Hepatic stellate cell (primary cell): Measurements from ENCODE around the gene HAP1.
"Not testable (repeated sequence)": the region's sequence is repeated elsewhere in the genome, so short reads cannot be mapped to it uniquely, and the experiment has no call there.

Experiments used
- DNase-seq: peaks from one replicate; pipeline ENCODE4 v3.0.0; 2011; ENCODE audit warnings: low spot score

Gene HAP1, protein sequence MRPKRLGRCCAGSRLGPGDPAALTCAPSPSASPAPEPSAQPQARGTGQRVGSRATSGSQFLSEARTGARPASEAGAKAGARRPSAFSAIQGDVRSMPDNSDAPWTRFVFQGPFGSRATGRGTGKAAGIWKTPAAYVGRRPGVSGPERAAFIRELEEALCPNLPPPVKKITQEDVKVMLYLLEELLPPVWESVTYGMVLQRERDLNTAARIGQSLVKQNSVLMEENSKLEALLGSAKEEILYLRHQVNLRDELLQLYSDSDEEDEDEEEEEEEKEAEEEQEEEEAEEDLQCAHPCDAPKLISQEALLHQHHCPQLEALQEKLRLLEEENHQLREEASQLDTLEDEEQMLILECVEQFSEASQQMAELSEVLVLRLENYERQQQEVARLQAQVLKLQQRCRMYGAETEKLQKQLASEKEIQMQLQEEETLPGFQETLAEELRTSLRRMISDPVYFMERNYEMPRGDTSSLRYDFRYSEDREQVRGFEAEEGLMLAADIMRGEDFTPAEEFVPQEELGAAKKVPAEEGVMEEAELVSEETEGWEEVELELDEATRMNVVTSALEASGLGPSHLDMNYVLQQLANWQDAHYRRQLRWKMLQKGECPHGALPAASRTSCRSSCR

DNA sequence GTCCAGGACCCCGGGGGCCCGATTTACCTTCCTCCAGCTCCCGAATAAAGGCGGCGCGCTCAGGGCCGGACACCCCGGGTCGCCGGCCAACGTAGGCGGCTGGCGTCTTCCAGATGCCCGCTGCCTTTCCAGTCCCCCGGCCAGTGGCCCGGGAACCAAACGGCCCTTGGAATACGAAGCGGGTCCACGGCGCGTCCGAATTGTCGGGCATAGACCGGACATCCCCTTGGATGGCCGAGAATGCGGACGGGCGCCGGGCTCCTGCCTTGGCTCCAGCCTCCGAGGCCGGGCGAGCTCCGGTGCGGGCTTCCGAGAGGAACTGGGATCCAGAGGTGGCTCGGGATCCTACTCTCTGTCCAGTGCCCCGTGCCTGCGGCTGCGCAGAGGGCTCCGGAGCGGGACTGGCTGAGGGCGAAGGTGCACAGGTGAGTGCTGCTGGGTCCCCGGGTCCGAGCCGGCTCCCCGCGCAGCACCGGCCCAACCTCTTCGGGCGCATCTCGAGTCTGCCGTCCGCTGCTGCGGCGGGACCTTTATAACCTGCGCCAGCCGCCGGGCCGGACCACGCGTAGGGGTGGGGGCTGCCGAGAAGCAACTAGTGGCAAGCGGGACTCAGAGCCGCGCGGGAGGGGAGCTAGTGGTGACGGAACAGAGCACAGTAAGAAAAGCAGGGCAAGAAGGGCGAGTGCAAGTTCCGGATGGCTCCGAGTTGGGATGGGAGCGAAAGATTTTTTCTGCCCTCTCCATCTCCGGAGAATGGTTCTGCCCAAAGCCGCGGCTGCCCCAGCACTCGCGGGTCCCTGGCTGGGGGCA is at the start of gene HAP1:
TSS of gene HAP1 (minus strand) at position 505 of the 810 bp plus-strand sequence. CDS start at position 496, 9 bp downstream.
- peak; percentile 57 for DNase-seq

DNA sequence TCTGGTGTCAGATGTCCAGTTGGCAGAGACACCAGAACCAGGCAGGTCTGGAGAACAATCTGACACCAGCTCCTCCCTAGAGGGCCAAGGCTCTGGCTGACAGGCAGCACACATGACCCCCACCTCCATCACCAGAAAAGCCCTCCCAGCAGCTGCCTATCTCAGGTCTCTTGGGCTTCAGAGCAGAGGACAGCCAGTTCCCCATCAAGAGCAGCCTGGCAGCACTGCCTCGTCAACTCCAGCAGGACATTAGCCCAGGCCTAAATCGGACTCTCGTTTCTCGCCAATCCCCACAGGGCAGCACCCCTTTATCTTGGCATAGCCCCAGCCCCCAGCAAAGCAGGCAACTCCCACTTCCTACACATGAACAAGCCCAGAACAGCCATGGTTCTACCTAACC is 47.7 kb upstream of the HAP1 start:
- DNase-seq = no peak

DNA sequence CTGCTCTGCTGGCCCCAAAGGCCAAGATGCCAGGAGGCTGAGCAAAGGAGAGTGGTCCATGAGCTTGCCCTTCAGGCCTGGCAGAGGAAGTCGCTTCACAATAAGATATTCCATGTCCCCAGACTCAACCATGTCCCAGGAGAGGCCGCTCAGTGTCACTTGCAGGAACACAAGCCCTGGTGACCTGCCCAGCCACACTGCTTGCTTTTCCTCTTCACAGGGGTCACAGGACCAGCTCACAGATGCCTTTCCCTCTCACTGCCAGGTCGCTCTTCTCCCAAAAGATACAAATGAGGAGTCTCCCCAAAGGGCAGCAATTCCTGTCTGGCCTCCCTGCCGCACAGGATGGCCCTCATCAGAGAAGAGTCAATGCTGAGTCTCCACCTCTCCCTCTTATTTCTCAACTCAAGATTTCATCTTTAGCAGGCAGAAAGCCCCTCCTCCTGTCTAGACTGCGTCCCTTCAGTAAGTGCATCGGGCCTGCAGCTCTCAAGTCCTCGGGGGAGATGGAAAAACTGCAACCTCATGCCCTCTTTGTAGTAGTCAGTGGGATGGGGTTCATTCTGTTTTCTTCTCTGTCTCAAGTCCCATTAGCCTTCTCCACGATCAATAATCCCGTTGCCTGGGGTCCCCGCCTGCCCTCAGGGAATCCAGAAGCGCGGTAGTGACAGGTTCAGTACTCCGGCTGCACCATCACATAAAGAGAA is 47.1 kb upstream of the HAP1 start:
- DNase-seq = no peak

DNA sequence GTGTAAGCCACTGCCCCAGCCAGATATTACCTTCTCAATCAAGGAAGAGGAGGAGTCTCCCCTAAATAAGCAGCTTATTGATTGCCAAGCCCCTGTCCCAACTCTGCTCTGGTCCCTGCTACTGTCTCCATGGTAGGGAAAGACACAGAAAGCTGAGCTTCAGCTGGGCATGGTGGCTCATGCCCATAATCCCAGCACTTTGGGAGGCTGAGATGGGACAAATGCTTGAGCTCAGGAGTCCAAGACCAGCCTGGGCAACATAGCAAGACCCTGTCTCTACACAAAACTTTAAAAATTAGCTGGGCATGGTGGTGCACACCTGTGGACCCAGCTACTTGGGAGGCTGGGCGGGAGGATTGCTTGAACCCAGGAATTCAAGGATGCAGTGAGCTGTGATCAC is 45.5 kb upstream of the HAP1 start:
- no peak for DNase-seq

DNA sequence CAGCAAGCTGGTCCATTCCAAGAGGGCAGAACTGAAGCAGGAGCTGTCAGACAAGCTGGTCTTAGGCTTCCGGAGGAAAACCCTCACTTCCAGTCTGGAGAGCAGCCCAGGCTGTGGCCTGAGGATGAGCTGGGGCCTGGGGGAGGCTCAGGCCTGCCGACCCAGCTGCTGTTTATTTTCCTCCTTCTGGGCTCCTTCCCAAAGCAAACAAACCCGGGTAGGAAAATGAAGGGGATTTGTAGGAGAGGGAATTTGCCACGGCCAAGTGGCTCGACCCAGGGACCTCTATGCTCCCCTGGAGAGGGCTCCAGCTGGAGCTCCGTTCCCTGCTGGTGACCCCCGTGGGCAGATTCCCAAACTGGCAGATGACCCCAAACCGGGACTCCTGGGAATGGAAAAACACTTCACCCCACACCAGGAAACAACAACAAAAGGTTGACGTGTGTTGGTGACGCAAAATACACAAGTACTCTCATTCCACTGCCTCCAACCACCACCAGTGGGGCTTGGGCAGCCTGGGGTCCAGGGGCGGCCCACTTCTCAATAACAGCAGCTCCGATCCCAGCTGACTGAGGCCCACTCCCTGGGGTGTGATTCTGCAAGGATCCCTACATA is 43.2 kb upstream of the HAP1 start:
- DNase-seq = peak; percentile 98

DNA sequence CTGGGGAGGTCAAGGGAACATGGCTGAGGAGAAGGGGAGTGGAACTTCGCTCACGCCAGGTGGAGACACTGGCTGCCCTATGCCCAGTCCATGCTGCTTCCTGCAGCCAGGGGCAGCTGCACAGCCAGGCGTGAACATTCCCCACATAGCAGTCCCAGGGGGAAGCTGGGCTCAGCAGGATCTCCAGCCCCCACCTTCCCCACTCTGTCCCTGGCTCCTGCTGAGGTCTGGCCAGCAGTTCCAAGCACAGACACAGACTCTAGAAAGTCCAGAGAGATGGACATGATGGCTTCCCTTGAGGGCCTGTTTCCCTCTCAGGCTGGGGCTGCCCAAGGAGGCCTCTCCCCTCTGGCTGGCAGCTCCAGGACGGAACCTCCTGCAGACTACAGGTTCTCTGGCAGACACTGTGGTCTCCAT is 42.7 kb upstream of the HAP1 start:
- DNase-seq = peak; percentile 67

DNA sequence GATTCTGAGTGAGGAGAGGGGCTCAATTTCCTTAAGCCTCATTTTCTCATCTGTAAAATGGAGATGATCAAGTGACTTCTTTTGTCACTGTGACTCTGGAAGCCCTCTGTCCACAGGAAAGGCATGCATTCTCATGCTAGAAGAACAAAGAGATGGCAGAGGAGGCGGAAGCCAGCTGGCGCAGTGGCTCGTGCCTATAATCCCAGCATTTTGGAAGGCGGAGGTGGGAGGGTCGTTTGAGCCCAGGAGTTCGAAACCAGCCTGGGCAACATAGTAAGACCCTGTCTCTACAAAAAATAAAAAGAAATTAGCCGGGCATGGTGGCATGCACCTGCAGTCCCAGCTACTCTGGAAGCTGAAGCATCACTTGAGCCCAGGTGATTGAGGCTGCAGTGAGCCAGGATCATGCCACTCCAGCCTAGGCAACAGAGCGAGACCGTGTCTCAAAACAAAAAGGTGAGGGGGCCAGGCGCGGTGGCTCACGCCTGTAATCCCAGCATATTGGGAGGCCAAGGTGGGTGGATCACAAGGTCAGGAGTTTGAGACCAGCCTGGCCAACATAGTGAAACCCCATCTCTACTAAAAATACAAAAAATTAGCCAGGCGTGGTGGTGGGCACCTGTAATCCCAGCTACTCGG is 41.9 kb upstream of the HAP1 start:
- not testable (repeated sequence) for DNase-seq

DNA sequence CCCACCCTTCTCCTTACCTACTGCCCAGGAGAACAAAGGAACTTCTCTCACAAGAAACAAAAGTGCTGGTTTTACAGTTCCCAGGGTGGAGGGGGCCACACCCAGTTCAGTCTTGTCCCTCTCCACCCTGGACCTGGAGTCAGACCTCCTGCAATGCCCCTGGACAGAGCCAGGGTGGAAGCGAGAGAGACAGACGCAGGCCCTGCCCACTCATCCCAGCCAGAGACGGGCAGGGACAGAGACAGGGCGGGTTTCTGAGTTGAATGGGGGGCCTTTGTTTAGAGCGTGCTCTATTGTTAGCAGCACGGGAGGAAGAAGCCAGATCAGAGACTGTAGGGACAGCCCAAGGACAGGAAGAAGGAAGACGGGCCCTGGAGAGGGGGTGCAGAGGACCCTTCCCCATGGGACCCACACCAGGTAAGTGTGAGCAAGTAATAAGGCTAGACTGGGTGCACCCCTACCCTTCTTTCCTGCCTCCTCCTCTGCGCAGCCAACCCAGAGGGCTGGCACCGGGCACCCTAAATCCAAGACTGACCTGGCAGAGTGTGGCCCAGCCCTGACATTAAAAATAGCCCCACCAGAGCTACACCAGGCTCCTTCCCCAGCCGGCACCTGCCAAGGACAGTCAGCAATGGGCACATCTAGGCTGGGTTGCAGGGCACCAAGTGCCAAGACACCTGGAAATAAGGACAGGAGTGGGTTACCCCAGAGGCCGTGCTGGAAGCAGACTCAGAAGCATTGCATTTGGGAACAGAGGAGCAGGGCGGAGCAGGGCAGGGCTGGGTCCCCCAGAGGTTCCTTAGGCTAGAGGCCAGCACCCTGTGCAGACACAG is 41.2 kb upstream of the HAP1 start:
- DNase-seq = no peak

DNA sequence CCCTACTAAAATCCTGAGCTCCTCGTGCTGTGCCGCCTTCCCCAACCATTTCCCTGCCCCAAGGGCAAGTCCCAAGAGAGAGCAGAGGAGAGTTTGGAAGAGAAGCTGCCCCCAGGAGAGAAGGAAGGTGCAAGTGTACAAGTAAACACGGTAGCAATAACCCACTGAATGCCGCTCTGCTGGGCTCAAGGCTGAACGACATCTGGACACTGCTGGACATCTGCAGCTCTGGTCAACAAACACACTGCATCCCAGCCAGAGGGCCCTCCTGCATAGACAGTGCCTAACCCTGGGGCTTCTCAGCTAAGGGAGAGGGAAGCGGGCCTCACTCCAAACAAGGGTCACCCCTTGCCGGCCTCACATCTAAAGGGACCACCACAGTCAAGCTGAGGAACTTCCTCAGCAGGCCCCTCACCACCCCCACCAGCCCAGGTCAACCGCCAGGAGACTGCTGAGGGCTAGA is 39.3 kb upstream of the HAP1 start:
- no peak for DNase-seq

DNA sequence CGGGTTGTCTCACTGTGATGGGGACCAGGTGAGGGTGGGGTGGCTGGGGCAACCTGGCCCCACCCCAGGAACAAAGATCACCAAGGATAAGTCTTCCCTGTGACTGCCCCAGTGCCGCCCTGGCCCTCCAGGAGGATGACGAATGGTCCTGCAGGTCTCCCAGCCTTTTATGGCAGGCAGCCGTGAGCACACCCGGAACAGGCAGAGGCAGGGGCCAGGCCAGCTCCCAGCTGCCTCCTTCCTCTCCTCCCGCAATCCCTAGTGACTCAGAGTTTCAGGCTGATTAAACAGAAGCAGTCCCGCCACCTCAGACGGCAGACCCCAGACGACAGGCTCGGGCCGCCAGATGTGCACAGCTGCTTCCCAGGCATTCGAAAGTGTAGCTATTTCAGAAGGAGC is 38.7 kb upstream of the HAP1 start:
- DNase-seq = peak; percentile 92

DNA sequence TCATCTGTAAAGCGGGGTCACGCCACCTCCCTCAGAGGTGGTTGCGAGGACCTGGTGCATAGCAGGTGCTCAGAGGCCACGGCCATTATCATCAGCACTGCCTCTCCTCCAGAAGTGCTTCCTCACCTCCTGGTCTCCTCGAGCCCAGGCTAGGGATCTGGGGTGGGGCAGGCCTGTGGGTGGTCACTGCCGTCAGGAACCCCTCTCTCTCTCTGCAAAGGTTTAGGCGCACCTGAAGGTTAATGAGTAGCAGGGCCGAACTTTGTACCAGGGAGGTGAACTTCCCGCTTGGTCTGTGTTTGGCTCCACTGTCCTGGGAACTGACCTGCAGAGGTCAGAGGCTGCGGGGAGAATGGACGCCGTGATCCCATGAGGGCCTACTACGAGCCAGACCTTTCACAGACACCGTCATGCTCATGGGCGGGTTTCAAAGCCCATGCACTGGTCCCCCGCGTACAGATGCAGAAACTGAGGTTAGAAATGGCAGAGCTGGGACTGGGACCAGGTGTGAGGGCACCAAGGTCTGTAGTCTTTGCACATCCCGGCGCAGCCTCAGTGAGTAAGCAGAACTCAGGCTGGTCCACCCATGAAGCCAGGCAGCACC is 38.2 kb upstream of the HAP1 start:
- no peak for DNase-seq

DNA sequence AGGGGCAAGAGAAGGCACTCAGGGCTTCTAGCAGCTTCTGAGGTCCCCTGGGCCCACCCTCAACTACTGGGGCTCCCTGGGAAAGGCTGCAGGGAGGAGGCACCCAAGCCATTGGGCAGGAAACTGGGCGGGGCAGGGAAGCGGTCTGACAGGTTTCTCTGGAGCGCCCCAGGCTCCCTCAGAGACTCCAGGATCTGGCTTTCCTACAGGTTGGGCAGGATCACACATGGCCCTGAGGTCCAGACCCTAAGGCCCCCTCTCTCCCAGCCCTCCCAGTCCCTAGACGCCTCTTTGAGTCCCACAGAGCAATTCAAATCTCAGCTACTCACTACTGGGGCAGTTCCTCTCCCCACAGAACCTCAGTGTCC is 37.8 kb upstream of the HAP1 start:
- no peak for DNase-seq

DNA sequence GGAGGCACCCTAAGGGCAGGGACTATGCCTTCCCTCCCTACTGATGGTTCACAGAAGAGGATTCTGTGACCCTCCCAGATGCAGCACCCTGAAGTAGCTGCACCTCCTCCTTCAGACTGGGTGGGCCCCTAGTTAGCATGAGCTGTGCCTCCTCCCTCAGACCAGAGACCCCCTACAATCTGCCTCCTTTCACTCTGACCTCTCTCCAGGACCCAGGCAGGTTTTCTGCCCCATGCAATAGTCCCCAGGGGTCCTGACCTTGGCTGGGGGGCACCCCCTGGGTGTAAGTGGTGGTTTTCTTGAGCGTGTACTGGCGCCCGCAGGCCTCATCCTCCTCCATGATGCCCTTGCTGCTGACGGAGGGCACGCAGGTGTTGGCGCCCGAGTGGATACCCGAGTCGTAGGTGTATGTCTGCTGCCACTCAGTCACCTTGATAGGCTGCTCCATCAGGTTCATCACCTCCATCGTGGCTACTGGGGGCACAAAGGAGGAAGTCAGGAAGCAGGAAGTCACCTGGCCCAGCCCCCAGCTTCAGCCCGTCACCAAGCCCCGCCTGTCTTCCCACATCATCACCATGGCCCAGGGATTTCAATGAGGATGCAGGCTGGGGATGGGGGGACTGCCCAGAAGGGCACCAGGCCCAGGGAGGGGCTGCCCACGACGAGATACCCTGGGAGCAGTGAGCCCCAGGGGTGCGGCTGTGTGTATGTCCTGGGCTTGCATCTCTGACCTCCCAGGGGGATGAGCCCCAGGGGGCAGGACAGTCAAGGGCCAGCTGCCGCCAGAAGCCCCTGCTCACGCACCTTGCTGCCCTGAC is 37.2 kb upstream of the HAP1 start:
- no peak for DNase-seq

DNA sequence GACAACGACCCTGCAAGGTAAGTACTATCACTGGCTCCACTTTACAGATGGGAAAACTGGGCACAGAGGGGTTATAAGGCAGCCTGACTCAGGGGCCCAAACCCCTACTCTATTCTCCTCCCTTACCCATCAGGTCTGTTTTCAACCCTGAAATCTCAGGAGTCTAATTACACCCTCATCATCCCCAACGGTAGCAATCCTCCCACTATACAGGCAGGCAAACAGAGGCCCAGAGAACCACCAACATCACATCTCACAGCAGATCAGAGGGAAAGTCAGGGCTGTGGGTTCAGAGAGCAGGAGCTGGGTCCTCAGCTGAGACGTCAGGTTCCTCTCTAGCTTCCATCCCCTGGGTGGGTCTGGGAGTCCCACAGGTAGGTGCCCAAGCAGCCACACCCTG is 35.5 kb upstream of the HAP1 start:
- DNase-seq = no peak

DNA sequence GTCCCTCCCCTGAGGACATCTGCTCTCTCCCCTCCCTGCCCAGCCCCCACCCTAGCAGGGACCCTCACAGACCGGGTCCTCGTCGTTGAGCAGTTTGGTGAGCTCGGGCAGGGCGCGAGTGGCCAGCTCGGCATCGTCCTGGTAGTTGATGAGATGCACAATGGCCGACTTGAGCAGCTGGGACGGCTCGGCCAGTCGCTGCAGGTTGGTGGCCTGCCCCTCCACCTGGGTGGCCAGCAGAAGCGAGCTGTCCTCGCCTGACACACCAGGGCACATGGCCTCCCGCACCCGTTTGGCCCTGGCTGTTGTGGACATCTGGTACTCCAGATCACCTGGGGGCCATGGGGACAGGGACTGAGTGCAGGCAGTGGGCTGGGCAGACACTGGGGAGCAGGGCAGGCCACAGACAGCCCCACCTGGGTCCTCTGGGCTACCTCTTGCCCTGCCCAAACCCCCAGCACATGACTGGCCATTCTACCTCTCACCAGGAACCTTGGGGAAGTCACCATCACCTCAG is 35.0 kb upstream of the HAP1 start:
- DNase-seq = no peak

DNA sequence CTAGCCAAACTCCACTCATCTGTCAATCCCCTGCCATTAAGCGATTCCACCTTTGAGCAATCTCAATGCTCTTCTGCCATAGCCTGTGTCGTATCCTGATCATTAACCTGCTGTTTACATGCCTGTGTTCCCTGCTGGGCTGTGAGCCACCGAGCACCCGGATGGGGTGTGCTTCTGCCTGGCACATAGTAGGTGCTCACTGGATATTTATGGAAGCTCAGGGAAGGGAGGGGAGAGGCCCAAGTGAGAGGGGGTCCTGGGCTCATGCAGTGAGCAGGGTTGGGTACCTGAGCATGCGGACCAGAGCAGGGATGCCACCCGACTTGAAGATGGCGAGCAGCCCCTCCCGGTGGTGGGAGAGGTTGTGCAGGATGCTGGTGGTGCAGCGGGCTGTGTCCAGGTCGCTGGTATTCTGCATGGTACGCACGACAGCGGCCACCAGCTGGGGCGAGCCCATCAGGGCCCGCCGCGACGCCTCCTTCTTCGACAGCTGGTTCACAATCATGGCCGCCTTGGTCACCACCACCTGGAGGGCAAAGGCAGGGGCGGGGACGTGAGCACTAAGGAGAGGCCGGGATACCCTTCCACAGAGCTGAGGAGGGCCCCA is 34.3 kb upstream of the HAP1 start:
- no peak for DNase-seq

DNA sequence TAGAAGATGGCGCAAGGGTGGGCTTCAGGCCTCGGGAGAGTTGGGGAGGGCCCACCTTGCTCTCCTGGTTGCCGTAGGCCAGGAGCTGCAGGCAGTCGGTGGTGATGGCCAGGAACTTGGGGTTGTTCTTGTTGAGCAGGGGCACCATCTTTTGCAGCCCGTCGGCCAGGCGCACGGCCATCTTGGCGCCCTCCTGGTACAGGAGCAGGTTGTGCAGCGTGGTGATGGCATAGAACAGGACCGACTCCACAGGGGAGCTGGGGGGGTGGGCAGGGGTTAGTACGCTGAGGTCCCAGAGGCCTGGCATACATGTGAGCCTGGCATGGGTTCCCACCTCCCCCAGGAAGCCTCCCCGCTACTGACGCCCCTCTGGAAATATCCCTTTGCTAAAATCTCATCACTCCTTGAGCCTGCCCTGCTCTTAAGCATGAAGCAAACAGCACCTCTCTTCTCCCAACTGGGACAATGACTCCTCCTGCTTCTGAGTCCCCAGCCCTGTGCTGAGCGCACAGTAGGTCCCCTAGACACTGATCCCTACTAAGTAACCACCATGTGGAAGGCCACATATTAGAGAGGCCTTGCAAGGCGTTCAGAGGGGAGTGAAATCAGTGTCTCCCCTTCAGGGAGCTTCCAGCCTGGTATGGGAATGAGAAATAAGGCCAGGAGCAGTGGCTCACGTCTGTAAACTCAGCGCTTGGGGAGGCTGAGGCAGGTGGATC is 33.0 kb upstream of the HAP1 start:
- DNase-seq = no peak

DNA sequence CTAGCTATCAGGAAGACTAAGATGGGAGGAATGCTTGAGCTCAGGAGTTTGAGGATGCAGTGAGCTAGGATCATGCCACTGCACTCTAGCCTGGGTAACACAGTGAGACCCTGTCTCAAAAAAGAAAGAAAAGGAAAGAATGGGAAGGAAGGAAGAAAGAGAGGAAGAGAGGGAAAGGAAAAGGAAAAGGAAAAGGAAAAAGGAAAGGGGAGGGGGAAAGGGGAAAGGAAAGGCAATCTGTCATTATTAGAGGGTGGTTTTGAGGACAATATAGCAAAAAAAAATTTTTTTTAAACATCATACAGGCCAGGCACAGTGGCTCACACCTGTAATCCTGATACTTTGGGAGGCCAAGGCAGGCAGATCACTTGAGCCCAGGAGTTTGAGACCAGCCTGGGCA is 31.7 kb upstream of the HAP1 start:
- DNase-seq = no peak
